Heart left ventricle (tissue), 16 donors: Measurements from ENCODE around the gene ARPC3. TPM values are rescaled to one million over a fixed set of nuclear protein-coding genes. Genes with fewer than 3 reads are reported as not detected.
"Not testable (repeated sequence)": the region's sequence is repeated elsewhere in the genome, so short reads cannot be mapped to it uniquely, and the experiment has no call there.

Experiments used
- ATAC-seq, 4 donors: fragments of 200-7000 bp; cut with Tn5 transposase; one replicate each; pipeline ENCODE4 v1.9.1; 2020 to 2022; ENCODE audit warnings: moderate library complexity in 4 of 4, mild to moderate bottlenecking in 3 of 4, moderate number of reproducible peaks in 1 of 4
- DNase-seq, 5 donors: peaks; one replicate each; pipeline ENCODE4 v3.0.0-alpha.2; 2020
- H3K27ac ChIP-seq, 12 donors: fragments of 200-600 bp; sonication (generic) in 4 of 12; one replicate each; pipeline versions ENCODE4 v1.5.0 to v1.8.0; 2016 to 2022; ENCODE audit warnings: mild to moderate bottlenecking in 2 of 12
- H3K27me3 ChIP-seq, 9 donors: fragments of 200-600 bp; sonication (generic) in 2 of 9; one replicate each; pipeline versions ENCODE4 v1.5.1 to v1.8.0; 2016 to 2022; ENCODE audit warnings: mild to moderate bottlenecking in 3 of 9
- H3K36me3 ChIP-seq, 9 donors: fragments of 200-600 bp; sonication (generic) in 2 of 9; one replicate each; pipeline versions ENCODE4 v1.5.0 to v1.8.0; 2018 to 2022; ENCODE audit warnings: mild to moderate bottlenecking in 2 of 9
- H3K4me1 ChIP-seq, 12 donors: fragments of 200-600 bp; sonication (generic) in 4 of 12; one replicate each; pipeline versions ENCODE4 v1.5.0 to v1.8.0; 2016 to 2022; ENCODE audit warnings: mild to moderate bottlenecking in 3 of 12
- H3K4me3 ChIP-seq, 12 donors: fragments of 200-600 bp; sonication (generic) in 4 of 12; one replicate each; pipeline versions ENCODE4 v1.5.0 to v1.8.0; 2017 to 2022; ENCODE audit warnings: mild to moderate bottlenecking in 9 of 12, moderate library complexity in 4 of 12
- H3K9me3 ChIP-seq, 12 donors: fragments of 200-600 bp; sonication (generic) in 4 of 12; one replicate each; pipeline versions ENCODE4 v1.5.0 to v1.8.0; 2016 to 2022; ENCODE audit warnings: mild to moderate bottlenecking in 1 of 12
- CTCF ChIP-seq, 12 donors: fragments of 200-600 bp; sonication (generic) in 4 of 12; IDR thresholded peaks; one replicate each; pipeline versions ENCODE4 v1.5.0 to v1.8.0; 2018 to 2022; ENCODE audit warnings: antibody characterized with exemption in 12 of 12, mild to moderate bottlenecking in 5 of 12
- POLR2A ChIP-seq, 2 donors: fragments of 450-650 bp; IDR thresholded peaks; one replicate each; pipeline ENCODE4 v1.6.1; 2017; ENCODE audit warnings: antibody characterized with exemption in 2 of 2, mild to moderate bottlenecking in 2 of 2, moderate library complexity in 2 of 2
- WGBS, 4 donors: extraction: QIAGEN DNeasy Blood & Tissue Kit in 2 of 4; methylation state at CpG; one replicate each; pipeline versions ENCODE4 v1.1.5 to v1.1.7; 2013 to 2018; 5-methylcytosine and 5-hydroxymethylcytosine counted together
- intact Hi-C, 10 donors: fragments of 100-400 bp; cut with DNase I; formaldehyde crosslinking; loops; one replicate each; pipeline versions ENCODE4 v1.11.1 to v1.14.2; 2022
- polyA plus RNA-seq, 2 donors: library from polyadenylated mRNA; stranded (reverse); fragments of 200-250 nt; gene quantifications; one replicate each; pipeline ENCODE4 v1.2.3, GENCODE V29; 2013
- total RNA-seq, 9 donors: library from RNA; depleted of rRNA in 2 of 9; stranded (reverse); fragments of >200 nt in 2 of 9; fragmentation: NEBNext Ultra II Directional in 3 of 9; extraction: Animal tissue kit (Norgen Biotek cat#: 25700) in 3 of 9; gene quantifications; one replicate each; pipeline versions ENCODE4 v1.1.0 to v1.2.4, GENCODE V29; 2016 to 2023
- donor health status: ischemic (EF 13 %, LVEDD 7.1; RV severe dilation, severe dysfunction).
- donor health status: healthy with polysubstance abuse.
- donor health status: DM: no; HTN: yes; CAD: no.
- donor health status: DM: no; HTN: no; CAD: no.
- donor health status: ischemic (EF 25% LVEDD 6.9; RV normal size, moderate dysfunction).
- donor health status: ischemic (EF 25% LVEDD 5.7; RV mildly dilated, moderate dysfunction).
- donor health status: healthy.
- donor health status: DM: yes; HTN: yes; CAD: no.
- donor health status: ischemic (EF 35%, LVEDD 5.7; RV mildly dilated, moderate dysfunction).
- donor health status: nonischemic (EF 11% LVEDD 7.7; RV severe dilation, severe dysfunction).
- donor health status: DM: yes; HTN: yes; CAD: no.
- donor health status: PGD.
- donor health status: ischemic (EF 29% LVEDD 5.4; RV normal size, mild dysfunction).
- donor health status: nonischemic (EF 23%, LVEDD 6.1; RV moderate dilation, normal function).

ARPC3 gene
- total and polyA plus RNA-seq, 11 donors = 77.2 to 251 (median 134) TPM

- ATAC-seq, H3K9me3 ChIP-seq, H3K27me3 ChIP-seq, H3K4me3 ChIP-seq, H3K27ac ChIP-seq, DNase-seq, intact Hi-C loops: not testable (repeated sequence)
- 93 to 96% (median 95%) methylated on average over 16 of the region's 16 CpGs for WGBS, 4 donors
- Histone ChIP-seq H3K36me3 (peaks cover 0 to 14% (median 10%) of the 10 kb centered on the region in 9 donors), H3K4me1 (peaks cover 0 to 18% (median 13%) of the 10 kb centered on the region in 12 donors)
Measured at GRCh38 chr12:110405126-110405662, 44.9 kb downstream of the ARPC3 start.

- H3K9me3 ChIP-seq = no peaks in the 10 kb centered on the region
- peak overlapping the region; percentile 82 to 99 (median 96) for H3K27ac ChIP-seq
- no peaks in the 10 kb centered on the region for H3K27me3 ChIP-seq
- peaks cover 0 to 22% (median 13%) of the 10 kb centered on the region in 12 donors for H3K4me1 ChIP-seq
- 20 to 24% (median 23%) methylated on average over 21 of the region's 21 CpGs for WGBS, 4 donors
- peaks cover 0 to 21% (median 14%) of the 10 kb centered on the region in 9 donors for H3K36me3 ChIP-seq
- ATAC-seq = peak; percentile 59 to 83 (median 78)
- peak; percentile 73 to 87 (median 78) for DNase-seq
- H3K4me3 ChIP-seq = peak overlapping the region; percentile 69 to 99 (median 83)
- TF ChIP-seq CTCF (IDR thresholded peaks at IDR 0.05) = no peak
- no peak for TF ChIP-seq POLR2A (IDR thresholded peaks at IDR 0.05)
- intact Hi-C loops = no loop called here
Measured at GRCh38 chr12:110403976-110404682, 46.0 kb downstream of the ARPC3 start.

- WGBS, 4 donors = 0% methylated on average over 39 to 62 of the region's 62 CpGs
- intact Hi-C loops = no loop called here
- ATAC-seq = peak; percentile 94 to 98 (median 97)
Measured at GRCh38 chr12:110403146-110403975, 46.8 kb downstream of the ARPC3 start, which contains the start of gene ANAPC7. TSS of gene ANAPC7 (minus strand) at chr12:110403708. CDS start at chr12:110403627, 81 bp downstream.

More at GRCh38 chr12:110403146-110403975, 46.8 kb downstream of the ARPC3 start, which contains the start of gene ANAPC7:
- Histone ChIP-seq H3K4me1 (peaks cover 0 to 22% (median 13%) of the 10 kb centered on the region in 12 donors), H3K4me3 (peak within 1 kb of the TSS; percentile 69 to 99 (median 83)), H3K27me3 (no peaks in the 10 kb centered on the region), H3K36me3 (peaks cover 0 to 25% (median 17%) of the 10 kb centered on the region in 9 donors), H3K9me3 (no peaks in the 10 kb centered on the region), H3K27ac (peak within 1 kb of the TSS; percentile 82 to 99 (median 96))
- peak in 3 of 12 donors; percentile 7 to 35 (median 22) for TF ChIP-seq CTCF (IDR thresholded peaks at IDR 0.05)
- no peak for TF ChIP-seq POLR2A (IDR thresholded peaks at IDR 0.05)
- peak; percentile 91 to 95 (median 93) for DNase-seq

Other genes starting within 250 kb of the ARPC3 start
- 1,000 to 10,000 TPM; 1,194 to 2,963 (median 1,871) TPM for gene ATP2A2, start 169.1 kb downstream of the ARPC3 start, total RNA-seq
- gene ATP2A2, start 169.1 kb downstream of the ARPC3 start, polyA plus RNA-seq = 1,000 to 10,000 TPM in 1 of 2 donors, 100 to 1,000 TPM in 1; 494 to 1,113 TPM
- gene ANAPC7, start 46.6 kb downstream of the ARPC3 start, total RNA-seq = 10 to 100 TPM; 26.5 to 41.3 (median 33.0) TPM
- gene ANAPC7, start 46.6 kb downstream of the ARPC3 start, polyA plus RNA-seq = 10 to 100 TPM; 35.4 to 36.7 TPM
- gene GPN3, start 17.9 kb upstream of the ARPC3 start, total RNA-seq = 10 to 100 TPM; 14.5 to 37.0 (median 28.4) TPM
- gene GPN3, start 17.9 kb upstream of the ARPC3 start, polyA plus RNA-seq = 10 to 100 TPM; 16.1 to 62.2 TPM
- 1 to 10 TPM; 3.6 to 8.0 (median 4.7) TPM for gene FAM216A, start 18.5 kb upstream of the ARPC3 start, total RNA-seq
- gene FAM216A, start 18.5 kb upstream of the ARPC3 start, polyA plus RNA-seq = 10 to 100 TPM in 1 of 2 donors, 1 to 10 TPM in 1; 8.7 to 29.3 TPM
- gene VPS29, start 51.8 kb upstream of the ARPC3 start, total RNA-seq = 100 to 1,000 TPM in 3 of 9 donors, 10 to 100 TPM in 6; 66.7 to 149 (median 89.5) TPM
- gene VPS29, start 51.8 kb upstream of the ARPC3 start, polyA plus RNA-seq = 100 to 1,000 TPM; 107 to 191 TPM
- gene RAD9B, start 52.0 kb upstream of the ARPC3 start, total RNA-seq = 1 to 10 TPM in 5 of 9 donors, under 1 TPM in 2, not detected in 2; 0.67 to 4.8 (median 2.4) TPM
- gene RAD9B, start 52.0 kb upstream of the ARPC3 start, polyA plus RNA-seq = 10 to 100 TPM in 1 of 2 donors, under 1 TPM in 1; 0.34 to 12.0 TPM
- 100 to 1,000 TPM in 1 of 9 donors, 10 to 100 TPM in 8; 47.5 to 113 (median 72.7) TPM for gene PPTC7, start 133.0 kb upstream of the ARPC3 start, total RNA-seq
- 10 to 100 TPM; 26.6 to 53.1 TPM for gene PPTC7, start 133.0 kb upstream of the ARPC3 start, polyA plus RNA-seq
- 10 to 100 TPM; 17.3 to 27.7 (median 20.2) TPM for gene TCTN1, start 163.8 kb upstream of the ARPC3 start, total RNA-seq
- 10 to 100 TPM; 12.6 to 18.5 TPM for gene TCTN1, start 163.8 kb upstream of the ARPC3 start, polyA plus RNA-seq
- 10 to 100 TPM in 6 of 9 donors, 1 to 10 TPM in 3; 4.1 to 55.3 (median 11.8) TPM for gene HVCN1, start 238.8 kb upstream of the ARPC3 start, total RNA-seq
- gene HVCN1, start 238.8 kb upstream of the ARPC3 start, polyA plus RNA-seq = 10 to 100 TPM in 1 of 2 donors, 1 to 10 TPM in 1; 9.5 to 13.6 TPM